Activated B cell treated with CpG ODN at 0.5 μM for 24 hours (primary cell): ENCODE results near the gene KRT76. TPM values are rescaled to one million over a fixed set of nuclear protein-coding genes. Genes with fewer than 3 reads are reported as not detected.

Source experiments
- ATAC-seq: fragments of 200-7000 bp; cut with Tn5 transposase; one replicate; pipeline ENCODE4 v1.10.0; 2021; ENCODE audit warnings: low read depth, mild to moderate bottlenecking, moderate library complexity
- CTCF ChIA-PET: fragments of 350-600 bp; sonication (Branson Sonifier 250); formaldehyde crosslinking; loops from one replicate; lab custom pipeline; 2021; ENCODE audit warnings: antibody characterized with exemption; lab: Charles Lee
- POLR2A ChIA-PET: fragments of 350-600 bp; sonication (Branson Sonifier 250); formaldehyde crosslinking; loops from one replicate; lab custom pipeline; 2021; ENCODE audit warnings: antibody characterized with exemption; lab: Charles Lee
- DNase-seq: peaks from one replicate; pipeline ENCODE4 v3.0.0; 2022
- H3K27ac Mint-ChIP-seq: one replicate; pipeline ENCODE4 v1.8.0; 2020; ENCODE audit warnings: mixed read lengths
- H3K27me3 Mint-ChIP-seq: one replicate; pipeline ENCODE4 v1.8.0; 2021; ENCODE audit warnings: mixed read lengths
- H3K36me3 Mint-ChIP-seq: one replicate; pipeline ENCODE4 v1.8.0; 2021; ENCODE audit warnings: low read depth, mixed read lengths
- H3K4me1 Mint-ChIP-seq: one replicate; pipeline ENCODE4 v1.8.0; 2021; ENCODE audit warnings: mixed read lengths
- H3K4me3 Mint-ChIP-seq: one replicate; pipeline ENCODE4 v1.8.0; 2020; ENCODE audit warnings: mild to moderate bottlenecking, mixed read lengths
- H3K9me3 Mint-ChIP-seq: one replicate; pipeline ENCODE4 v1.8.0; 2020; ENCODE audit warnings: mixed read lengths
- intact Hi-C: fragments of 100-400 bp; cut with micrococcal nuclease; formaldehyde crosslinking; loops from one replicate; pipeline ENCODE4 v1.15.1; 2024
- total RNA-seq: library from RNA; stranded (reverse); gene quantifications from 2 replicates; pipeline ENCODE4 v1.2.3, GENCODE V29; 2022
- TF ChIP-seq, protein P1 (sequence below): fragments of 200-600 bp; IDR thresholded peaks from one replicate; pipeline ENCODE4 v1.8.0; 2022; ENCODE audit warnings: antibody characterized with exemption, mild to moderate bottlenecking

KRT76 gene
- total RNA-seq, 1 donor from 2014 or later, result not detected

DNA sequence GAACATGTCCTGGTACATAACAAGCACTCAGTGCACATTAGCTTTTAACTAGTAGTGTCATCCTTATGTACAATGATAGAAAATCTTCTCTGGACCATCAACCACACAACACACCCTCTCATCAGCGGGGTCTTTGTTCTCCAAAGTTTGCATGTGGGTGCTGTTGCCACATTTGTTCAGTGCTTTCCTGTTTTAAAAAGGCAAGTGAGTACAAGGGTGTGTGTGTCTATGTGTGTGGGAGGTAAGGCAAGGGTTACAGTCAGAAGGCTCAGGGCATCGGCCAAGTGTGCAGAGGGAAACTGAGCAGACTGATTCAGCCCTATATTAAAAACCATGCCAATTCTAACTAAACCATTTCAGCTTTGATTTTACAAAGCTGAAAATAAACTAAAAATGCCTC, 17.9 kb downstream of the KRT76 start:
- Mint-ChIP-seq H3K4me3 (no peak overlapping the region), H3K9me3 (peaks cover 12% of the 10 kb centered on the region), H3K4me1 (no peaks in the 10 kb centered on the region), H3K27ac (no peak overlapping the region), H3K36me3 (no peaks in the 10 kb centered on the region), H3K27me3 (no peaks in the 10 kb centered on the region)
- ChIA-PET POLR2A (no interaction called here), CTCF (no interaction called here)
- TF ChIP-seq, protein P1, sequence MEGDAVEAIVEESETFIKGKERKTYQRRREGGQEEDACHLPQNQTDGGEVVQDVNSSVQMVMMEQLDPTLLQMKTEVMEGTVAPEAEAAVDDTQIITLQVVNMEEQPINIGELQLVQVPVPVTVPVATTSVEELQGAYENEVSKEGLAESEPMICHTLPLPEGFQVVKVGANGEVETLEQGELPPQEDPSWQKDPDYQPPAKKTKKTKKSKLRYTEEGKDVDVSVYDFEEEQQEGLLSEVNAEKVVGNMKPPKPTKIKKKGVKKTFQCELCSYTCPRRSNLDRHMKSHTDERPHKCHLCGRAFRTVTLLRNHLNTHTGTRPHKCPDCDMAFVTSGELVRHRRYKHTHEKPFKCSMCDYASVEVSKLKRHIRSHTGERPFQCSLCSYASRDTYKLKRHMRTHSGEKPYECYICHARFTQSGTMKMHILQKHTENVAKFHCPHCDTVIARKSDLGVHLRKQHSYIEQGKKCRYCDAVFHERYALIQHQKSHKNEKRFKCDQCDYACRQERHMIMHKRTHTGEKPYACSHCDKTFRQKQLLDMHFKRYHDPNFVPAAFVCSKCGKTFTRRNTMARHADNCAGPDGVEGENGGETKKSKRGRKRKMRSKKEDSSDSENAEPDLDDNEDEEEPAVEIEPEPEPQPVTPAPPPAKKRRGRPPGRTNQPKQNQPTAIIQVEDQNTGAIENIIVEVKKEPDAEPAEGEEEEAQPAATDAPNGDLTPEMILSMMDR, result no peak
- ATAC-seq (no peak), DNase-seq (no peak)
- intact Hi-C loops, result no loop called here

DNA sequence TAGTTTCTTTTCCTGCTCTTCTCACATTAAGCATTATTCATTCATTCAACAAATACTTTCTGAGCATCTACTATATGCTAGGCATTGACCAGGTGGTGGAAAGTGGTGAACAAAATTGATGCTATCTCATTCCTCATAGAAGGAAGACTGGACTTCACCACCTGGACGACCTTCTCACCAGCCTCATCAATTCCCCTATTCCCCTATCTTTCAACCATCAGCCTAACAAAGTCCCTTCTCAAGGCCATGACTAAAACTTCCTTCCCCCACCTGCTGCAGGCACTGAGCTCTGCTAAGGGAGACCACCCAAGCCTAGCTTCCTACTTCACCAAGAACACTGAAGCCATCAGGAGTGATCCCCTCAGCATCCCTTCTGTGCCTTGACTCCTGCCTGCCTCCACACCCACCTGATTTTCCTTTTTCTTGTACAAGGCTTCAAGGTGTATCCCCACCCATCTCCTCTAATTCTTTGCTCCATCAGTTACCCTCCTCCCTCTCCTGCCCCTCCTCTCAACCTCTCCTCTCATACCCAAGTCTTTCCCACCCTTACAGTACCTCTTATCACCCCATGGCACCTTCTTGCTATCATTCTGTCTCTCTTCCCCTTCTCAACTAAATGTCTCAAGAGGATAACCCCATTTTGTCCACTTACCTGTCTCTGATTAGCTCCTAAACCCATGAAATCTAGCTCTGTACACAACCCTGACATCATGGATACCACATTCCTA, 19.5 kb downstream of the KRT76 start:
- intact Hi-C loops, result no loop called here
- ATAC-seq, result no peak
- POLR2A ChIA-PET, result no interaction called here

DNA sequence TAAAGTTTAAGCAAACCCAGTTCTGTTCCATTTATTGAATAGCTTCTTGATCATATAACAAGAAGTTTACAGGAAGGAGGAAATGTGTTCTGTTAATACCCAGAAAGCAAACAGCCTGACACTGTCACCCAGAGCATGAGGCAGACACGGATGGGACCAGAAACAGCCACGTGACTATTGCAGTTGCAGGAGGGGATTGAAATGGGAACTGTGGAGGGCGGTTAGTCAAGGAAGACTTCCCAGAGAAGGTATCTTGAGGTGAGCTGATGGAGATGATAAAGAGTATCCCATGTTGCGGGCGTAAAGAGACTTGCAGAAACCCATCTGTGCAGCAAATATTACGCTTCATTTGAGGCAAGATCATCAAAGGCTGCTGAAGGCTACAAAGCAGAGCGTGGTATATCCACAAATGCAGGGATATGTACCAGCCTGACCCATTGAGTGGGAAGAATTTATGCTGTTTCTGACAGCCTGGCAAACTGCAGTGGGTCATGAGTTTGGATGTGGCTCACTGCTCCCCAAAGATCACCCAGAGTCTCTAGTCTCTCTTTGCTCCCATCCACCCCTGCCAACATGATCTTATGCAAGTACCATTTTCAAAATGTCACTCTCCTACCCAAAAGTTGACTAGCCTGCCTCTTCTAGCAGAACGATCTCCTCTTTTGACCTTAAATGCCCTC, 20.7 kb downstream of the KRT76 start:
- ChIA-PET CTCF (no interaction called here), POLR2A (no interaction called here)
- intact Hi-C loops, result no loop called here
- TF ChIP-seq, protein P1, result no peak
- Mint-ChIP-seq H3K27ac (no peak overlapping the region), H3K4me3 (no peak overlapping the region), H3K27me3 (peaks cover 3% of the 10 kb centered on the region), H3K9me3 (peaks cover 6% of the 10 kb centered on the region), H3K4me1 (no peaks in the 10 kb centered on the region), H3K36me3 (no peaks in the 10 kb centered on the region)
- no peak for ATAC-seq
- no peak for DNase-seq

More for the DNA sequence above, 19.5 kb downstream of the KRT76 start:
- DNase-seq, result no peak
- H3K27me3 Mint-ChIP-seq, result peaks cover 1% of the 10 kb centered on the region
- CTCF ChIA-PET, result no interaction called here
- H3K4me3 Mint-ChIP-seq, result no peak overlapping the region
- no peaks in the 10 kb centered on the region for H3K36me3 Mint-ChIP-seq
- no peaks in the 10 kb centered on the region for H3K4me1 Mint-ChIP-seq
- peaks cover 12% of the 10 kb centered on the region for H3K9me3 Mint-ChIP-seq
- TF ChIP-seq, protein P1, result no peak
- no peak overlapping the region for H3K27ac Mint-ChIP-seq

DNA sequence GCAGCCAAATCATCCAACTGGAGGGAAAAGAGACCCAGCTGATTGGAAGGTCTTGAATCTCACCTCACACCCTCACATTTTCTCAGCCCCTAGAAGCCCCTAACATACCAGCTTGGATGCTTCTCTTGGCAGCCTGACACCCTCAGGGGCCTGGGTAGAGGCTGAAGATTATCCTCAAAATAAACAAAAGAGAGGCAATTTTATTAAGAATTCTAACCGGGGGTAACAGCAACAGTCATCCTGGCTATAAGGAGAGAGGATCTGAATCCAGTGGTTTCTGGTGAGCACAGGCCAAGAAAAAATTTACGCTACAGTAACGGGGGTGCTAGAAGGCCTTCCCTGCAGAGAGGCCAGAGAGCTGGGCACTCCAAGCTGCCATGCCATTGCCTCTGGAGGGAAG, 21.6 kb downstream of the KRT76 start:
- DNase-seq, result no peak
- POLR2A ChIA-PET, result no interaction called here
- CTCF ChIA-PET, result no interaction called here
- no peak overlapping the region for H3K27ac Mint-ChIP-seq
- peaks cover 4% of the 10 kb centered on the region for H3K27me3 Mint-ChIP-seq
- ATAC-seq, result no peak
- no peaks in the 10 kb centered on the region for H3K9me3 Mint-ChIP-seq
- no peak overlapping the region for H3K4me3 Mint-ChIP-seq
- intact Hi-C loops, result no loop called here
- H3K36me3 Mint-ChIP-seq, result no peaks in the 10 kb centered on the region
- H3K4me1 Mint-ChIP-seq, result no peaks in the 10 kb centered on the region
- TF ChIP-seq, protein P1, result no peak

DNA sequence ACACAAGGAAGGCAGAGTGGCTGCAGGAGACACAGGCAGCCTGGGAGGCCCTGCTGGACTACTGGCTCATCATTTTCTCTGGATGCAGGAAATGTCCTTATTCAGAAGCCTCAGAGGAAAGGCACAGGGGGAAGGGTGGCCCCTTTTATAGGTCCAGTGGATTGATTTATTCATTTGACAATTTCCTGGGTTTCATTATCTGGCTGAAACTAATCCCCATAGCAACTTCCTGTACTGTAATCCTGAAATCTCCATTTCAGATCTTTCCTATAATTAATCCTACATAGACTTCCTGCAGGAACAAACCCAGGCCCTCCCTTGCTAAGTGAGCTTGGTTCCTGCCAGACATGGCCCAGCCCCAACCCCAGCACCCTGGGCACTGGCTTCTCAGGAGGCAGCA, 23.0 kb downstream of the KRT76 start:
- Mint-ChIP-seq H3K4me3 (no peak overlapping the region), H3K36me3 (no peaks in the 10 kb centered on the region), H3K4me1 (no peaks in the 10 kb centered on the region), H3K27me3 (peaks cover 4% of the 10 kb centered on the region), H3K9me3 (no peaks in the 10 kb centered on the region), H3K27ac (no peak overlapping the region)
- intact Hi-C loops, result no loop called here
- TF ChIP-seq, protein P1, result no peak
- DNase-seq, result no peak
- POLR2A ChIA-PET, result no interaction called here
- CTCF ChIA-PET, result no interaction called here
- no peak for ATAC-seq
